Activated naive CD4-positive, alpha-beta T cell treated with anti-CD3 and anti-CD28 coated beads, Interleukin-2, amount 50 U/mL, for 24 hours (primary cell): Measurements from ENCODE around the gene NEK6.
A peak's percentile ranks its signal among the peaks of the same experiment; 100 is the strongest.
"Not testable (repeated sequence)": the region's sequence is repeated elsewhere in the genome, so short reads cannot be mapped to it uniquely, and the experiment has no call there.

Source experiments
- H3K27ac Mint-ChIP-seq: one replicate; pipeline ENCODE4 v1.8.0; 2021; ENCODE audit warnings: mild to moderate bottlenecking, mixed read lengths
- H3K27me3 Mint-ChIP-seq: one replicate; pipeline ENCODE4 v1.8.0; 2021; ENCODE audit warnings: mixed read lengths
- H3K36me3 Mint-ChIP-seq: one replicate; pipeline ENCODE4 v1.8.0; 2021; ENCODE audit warnings: mixed read lengths
- H3K4me1 Mint-ChIP-seq: one replicate; pipeline ENCODE4 v1.8.0; 2021; ENCODE audit warnings: mixed read lengths
- H3K4me3 Mint-ChIP-seq: one replicate; pipeline ENCODE4 v1.8.0; 2021; ENCODE audit warnings: mild to moderate bottlenecking, mixed read lengths
- H3K9me3 Mint-ChIP-seq: one replicate; pipeline ENCODE4 v1.8.0; 2021; ENCODE audit warnings: mixed read lengths

The NEK6 gene

DNA sequence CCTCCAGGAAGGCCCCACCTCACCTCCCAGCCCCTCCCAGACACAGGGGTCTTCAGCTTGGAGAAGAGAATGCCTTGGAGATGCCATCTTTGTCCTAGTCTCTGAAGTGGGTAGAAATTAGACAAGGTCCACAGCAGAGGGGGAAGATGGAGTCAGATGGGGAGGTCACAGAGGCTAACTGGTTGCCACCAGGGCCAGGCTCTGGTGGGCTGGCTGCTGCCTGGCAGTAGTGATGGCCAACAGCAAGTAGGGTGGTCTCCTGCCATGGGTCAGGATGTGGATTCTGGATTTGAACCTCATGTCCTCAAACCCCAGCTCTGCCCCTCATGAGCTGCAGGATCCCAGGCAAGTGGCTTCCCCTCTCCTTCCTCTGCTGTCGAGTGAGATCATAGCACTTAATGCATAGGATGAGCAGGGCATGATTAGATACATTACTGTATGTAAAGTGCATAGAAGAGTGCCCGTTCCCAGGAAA lies 38.7 kb upstream of the NEK6 start:
- no peak overlapping the region for H3K4me3 Mint-ChIP-seq
- no peaks in the 10 kb centered on the region for H3K36me3 Mint-ChIP-seq
- no peak overlapping the region for H3K27ac Mint-ChIP-seq
- H3K4me1 Mint-ChIP-seq, result peaks cover 31% of the 10 kb centered on the region
- H3K27me3 Mint-ChIP-seq, result no peaks in the 10 kb centered on the region
- H3K9me3 Mint-ChIP-seq, result no peaks in the 10 kb centered on the region

- H3K36me3 Mint-ChIP-seq, result no peaks in the 10 kb centered on the region
- H3K27me3 Mint-ChIP-seq, result no peaks in the 10 kb centered on the region
- no peaks in the 10 kb centered on the region for H3K9me3 Mint-ChIP-seq
- H3K27ac Mint-ChIP-seq, result peak overlapping the region; percentile 31
- peaks cover 26% of the 10 kb centered on the region for H3K4me1 Mint-ChIP-seq
- H3K4me3 Mint-ChIP-seq, result no peak overlapping the region
Measured at GRCh38 chr9:124220946-124221451, 36.8 kb upstream of the NEK6 start.

DNA sequence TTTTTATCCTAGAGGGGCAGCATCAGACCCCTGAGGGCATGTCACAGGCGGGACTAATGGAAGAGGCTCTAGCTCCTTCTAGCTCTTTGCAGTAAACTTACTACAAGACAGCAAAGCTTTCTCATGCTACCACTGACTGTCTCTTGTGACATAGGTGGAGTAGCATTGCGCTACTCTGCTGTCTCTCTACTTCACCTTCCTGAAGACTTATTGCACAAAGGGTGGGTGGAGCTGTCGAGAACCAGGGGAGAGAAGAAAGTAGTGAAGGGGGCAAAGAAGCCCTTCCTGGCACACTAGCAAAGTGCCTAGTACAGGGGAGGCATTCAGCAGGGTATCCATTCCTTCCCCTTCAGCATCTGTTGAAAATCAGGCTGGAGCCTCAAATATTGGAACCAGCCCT lies 36.1 kb upstream of the NEK6 start:
- Mint-ChIP-seq H3K36me3 (no peaks in the 10 kb centered on the region), H3K27me3 (no peaks in the 10 kb centered on the region), H3K4me1 (peaks cover 19% of the 10 kb centered on the region), H3K9me3 (no peaks in the 10 kb centered on the region), H3K4me3 (no peak overlapping the region), H3K27ac (no peak overlapping the region)

DNA sequence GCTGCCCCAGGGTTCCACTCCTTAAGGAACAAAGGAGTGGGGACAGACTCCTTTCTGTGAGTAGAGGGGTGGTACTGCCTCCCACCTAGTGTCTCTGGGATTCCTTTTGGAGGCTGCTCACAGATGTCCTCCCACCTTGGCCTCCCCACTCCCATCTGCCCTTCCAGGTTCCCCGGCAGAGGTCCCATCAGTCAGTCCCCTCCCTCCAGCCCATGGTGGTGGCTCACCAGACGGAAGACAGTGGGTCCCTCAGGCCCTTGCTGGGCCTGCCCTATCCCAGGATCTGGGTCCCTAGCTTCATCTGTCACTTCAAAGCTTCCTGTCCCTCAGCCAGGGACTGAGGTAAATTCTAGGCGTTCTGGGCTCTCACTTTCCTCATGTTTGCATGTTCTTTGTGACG lies 35.6 kb upstream of the NEK6 start:
- no peaks in the 10 kb centered on the region for H3K36me3 Mint-ChIP-seq

GRCh38 chr9:124222918-124223720 lies 34.6 kb upstream of the NEK6 start:
- no peaks in the 10 kb centered on the region for H3K9me3 Mint-ChIP-seq
- H3K27me3 Mint-ChIP-seq, result no peaks in the 10 kb centered on the region
- H3K4me3 Mint-ChIP-seq, result no peak overlapping the region
- H3K36me3 Mint-ChIP-seq, result no peaks in the 10 kb centered on the region
- no peak overlapping the region for H3K27ac Mint-ChIP-seq
- H3K4me1 Mint-ChIP-seq, result peaks cover 5% of the 10 kb centered on the region

More for the DNA sequence above, 35.6 kb upstream of the NEK6 start:
- peaks cover 15% of the 10 kb centered on the region for H3K4me1 Mint-ChIP-seq
- H3K27me3 Mint-ChIP-seq, result no peaks in the 10 kb centered on the region
- no peak overlapping the region for H3K4me3 Mint-ChIP-seq
- H3K9me3 Mint-ChIP-seq, result no peaks in the 10 kb centered on the region
- H3K27ac Mint-ChIP-seq, result no peak overlapping the region

- H3K36me3 Mint-ChIP-seq, result no peaks in the 10 kb centered on the region
- H3K27me3 Mint-ChIP-seq, result no peaks in the 10 kb centered on the region
- H3K4me3 Mint-ChIP-seq, result no peak overlapping the region
- no peak overlapping the region for H3K27ac Mint-ChIP-seq
- H3K9me3 Mint-ChIP-seq, result no peaks in the 10 kb centered on the region
- no peaks in the 10 kb centered on the region for H3K4me1 Mint-ChIP-seq
Measured at GRCh38 chr9:124225945-124226344, 31.8 kb upstream of the NEK6 start.

- Mint-ChIP-seq H3K36me3 (no peaks in the 10 kb centered on the region), H3K27me3 (no peaks in the 10 kb centered on the region), H3K4me1 (no peaks in the 10 kb centered on the region), H3K9me3 (no peaks in the 10 kb centered on the region), H3K4me3 (no peak overlapping the region), H3K27ac (no peak overlapping the region)
Measured at GRCh38 chr9:124228516-124228915, 29.2 kb upstream of the NEK6 start.

DNA sequence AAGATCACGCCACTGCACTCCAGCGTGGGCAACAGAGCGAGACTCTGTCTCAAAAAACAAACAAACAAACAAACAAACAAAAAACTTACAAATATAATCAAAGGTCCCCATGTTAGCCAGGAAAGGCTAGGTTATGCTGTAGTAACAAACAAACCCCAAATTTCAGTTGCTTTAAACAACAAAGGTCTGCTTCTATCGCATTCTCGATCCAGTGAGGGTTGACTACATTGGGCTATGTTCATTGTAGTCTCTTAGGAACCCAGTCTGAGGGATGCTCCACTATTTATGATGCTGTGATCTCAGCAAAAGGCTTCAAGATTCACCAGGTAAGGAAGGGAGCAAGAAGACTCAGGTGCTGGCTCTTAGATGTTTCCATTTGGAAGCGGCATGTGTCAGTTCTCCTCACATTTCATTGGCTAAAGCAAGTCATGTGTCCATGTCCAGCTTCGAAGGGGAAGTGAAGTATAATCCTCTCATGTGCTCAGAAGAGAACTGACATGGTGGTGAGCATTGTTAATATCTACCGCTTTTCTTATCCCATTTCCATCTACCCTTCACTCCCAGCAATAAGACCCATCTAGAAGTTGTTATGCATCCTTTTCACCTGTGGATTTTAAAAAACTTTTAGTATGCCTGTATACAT lies 26.5 kb upstream of the NEK6 start:
- Mint-ChIP-seq H3K27me3 (no peaks in the 10 kb centered on the region), H3K4me3 (no peak overlapping the region), H3K36me3 (no peaks in the 10 kb centered on the region), H3K9me3 (no peaks in the 10 kb centered on the region), H3K27ac (no peak overlapping the region), H3K4me1 (no peaks in the 10 kb centered on the region)

DNA sequence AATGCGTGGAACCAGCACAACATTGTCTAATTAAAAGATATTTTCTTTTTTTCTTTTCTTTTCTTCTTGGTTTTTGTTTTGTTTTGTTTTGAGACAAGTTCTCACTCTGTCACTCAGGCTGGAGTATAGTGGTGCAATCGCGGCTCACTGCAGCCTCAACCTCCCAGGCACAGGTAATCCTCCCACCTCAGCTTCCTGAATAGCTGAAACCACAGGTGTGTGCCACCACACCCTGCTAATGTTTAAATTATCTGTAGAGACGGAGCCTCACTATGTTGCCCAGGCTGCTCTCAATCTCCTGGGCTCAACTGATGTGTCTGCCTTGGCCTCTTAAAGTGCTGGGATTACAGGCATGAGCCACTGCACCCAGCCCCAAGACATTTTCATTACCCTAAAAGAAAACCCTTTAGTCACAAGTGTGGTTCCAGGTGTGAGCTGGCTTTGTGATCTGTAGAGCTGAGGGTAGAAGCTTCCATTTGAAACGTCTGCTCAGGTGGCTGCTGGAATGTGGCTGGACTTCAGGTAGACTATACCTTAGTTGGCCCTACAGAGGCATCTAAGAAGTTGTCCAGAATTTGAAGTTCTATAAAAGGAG lies 19.1 kb upstream of the NEK6 start:
- Mint-ChIP-seq H3K4me3 (no peak overlapping the region), H3K4me1 (no peaks in the 10 kb centered on the region), H3K36me3 (no peaks in the 10 kb centered on the region), H3K27me3 (peaks cover 8% of the 10 kb centered on the region), H3K9me3 (no peaks in the 10 kb centered on the region), H3K27ac (peak overlapping the region; percentile 66)

- H3K9me3 Mint-ChIP-seq, result no peaks in the 10 kb centered on the region
- H3K36me3 Mint-ChIP-seq, result no peaks in the 10 kb centered on the region
- H3K27ac Mint-ChIP-seq, result no peak overlapping the region
- peaks cover 8% of the 10 kb centered on the region for H3K27me3 Mint-ChIP-seq
- no peaks in the 10 kb centered on the region for H3K4me1 Mint-ChIP-seq
- H3K4me3 Mint-ChIP-seq, result no peak overlapping the region
Measured at GRCh38 chr9:124239249-124240073, 18.3 kb upstream of the NEK6 start.

- no peaks in the 10 kb centered on the region for H3K4me1 Mint-ChIP-seq
- H3K27me3 Mint-ChIP-seq, result peaks cover 8% of the 10 kb centered on the region
- no peaks in the 10 kb centered on the region for H3K36me3 Mint-ChIP-seq
- no peak overlapping the region for H3K4me3 Mint-ChIP-seq
- no peak overlapping the region for H3K27ac Mint-ChIP-seq
- no peaks in the 10 kb centered on the region for H3K9me3 Mint-ChIP-seq
Measured at GRCh38 chr9:124242331-124243194, 15.2 kb upstream of the NEK6 start.

GRCh38 chr9:124247393-124247792 lies 10.4 kb upstream of the NEK6 start:
- not testable (repeated sequence) for H3K27me3 Mint-ChIP-seq, H3K9me3 Mint-ChIP-seq, H3K4me3 Mint-ChIP-seq, H3K4me1 Mint-ChIP-seq, H3K27ac Mint-ChIP-seq, H3K36me3 Mint-ChIP-seq

DNA sequence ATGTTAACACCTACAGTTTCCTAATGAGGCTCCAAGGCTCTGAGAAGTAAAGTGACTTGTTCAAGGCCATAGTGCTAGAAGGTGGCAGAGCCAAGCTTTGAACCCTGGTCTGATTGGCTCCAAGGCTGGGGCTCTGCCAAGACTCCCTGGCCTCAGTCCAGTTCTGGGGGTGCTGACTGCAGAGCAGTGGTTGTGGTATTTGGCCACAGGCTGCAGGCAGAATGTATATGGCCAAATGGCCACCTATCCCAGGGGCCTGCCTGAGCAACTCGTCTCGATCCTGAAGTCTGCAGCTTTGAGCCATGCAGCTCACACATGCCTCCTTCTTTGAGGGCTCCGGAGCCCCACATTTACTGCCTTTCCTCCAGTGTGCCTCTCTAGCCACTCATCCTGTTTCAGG lies 9.7 kb upstream of the NEK6 start:
- Mint-ChIP-seq H3K27ac (no peak overlapping the region), H3K4me3 (no peak overlapping the region), H3K27me3 (no peaks in the 10 kb centered on the region), H3K4me1 (no peaks in the 10 kb centered on the region), H3K36me3 (no peaks in the 10 kb centered on the region), H3K9me3 (no peaks in the 10 kb centered on the region)

GRCh38 chr9:124248960-124249359 lies 8.8 kb upstream of the NEK6 start:
- H3K4me1 Mint-ChIP-seq, result peaks cover 2% of the 10 kb centered on the region
- H3K9me3 Mint-ChIP-seq, result no peaks in the 10 kb centered on the region
- H3K4me3 Mint-ChIP-seq, result no peak overlapping the region

DNA sequence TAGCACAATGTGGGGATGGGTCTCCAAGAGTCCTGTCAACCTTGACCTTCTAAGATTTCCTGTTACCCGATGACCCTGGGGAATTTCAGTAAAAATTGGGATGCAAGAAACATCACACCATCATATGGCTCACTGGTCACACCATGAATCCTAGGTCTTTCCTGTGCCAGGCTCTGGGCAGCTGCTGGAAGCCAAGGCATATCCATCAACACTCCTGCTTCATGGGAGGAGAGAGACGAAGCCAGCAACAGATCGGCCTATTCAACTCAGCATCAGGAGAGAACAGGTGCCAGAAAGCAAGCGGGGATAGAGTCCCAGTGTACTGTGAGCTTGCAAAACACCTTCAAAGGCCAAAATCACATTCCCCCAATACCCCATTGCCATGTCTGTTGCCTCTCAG lies 6.5 kb upstream of the NEK6 start:
- Mint-ChIP-seq H3K27ac (no peak overlapping the region), H3K4me1 (peaks cover 8% of the 10 kb centered on the region), H3K27me3 (peaks cover 2% of the 10 kb centered on the region), H3K36me3 (no peaks in the 10 kb centered on the region), H3K9me3 (no peaks in the 10 kb centered on the region), H3K4me3 (no peak overlapping the region)

More at GRCh38 chr9:124248960-124249359, 8.8 kb upstream of the NEK6 start:
- Mint-ChIP-seq H3K27ac (no peak overlapping the region), H3K36me3 (no peaks in the 10 kb centered on the region), H3K27me3 (no peaks in the 10 kb centered on the region)
